Thyroid gland (tissue), 4 donors: ENCODE results near the gene AGBL1. TPM values are rescaled to one million over a fixed set of nuclear protein-coding genes. Genes with fewer than 3 reads are reported as not detected.

Experiments
- DNase-seq, 2 donors: peaks; one replicate each; pipeline ENCODE4 v3.0.0-alpha.2; 2019
- H3K27ac ChIP-seq, 3 donors: fragments of 200-600 bp; sonication (generic); 1 replicate in 2 of 3; 2 replicates in 1 of 3; pipeline ENCODE4 v1.5.1; 2016 to 2019; ENCODE audit warnings: mild to moderate bottlenecking in 1 of 3, moderate library complexity in 1 of 3
- H3K27me3 ChIP-seq: fragments of 200-600 bp; sonication (generic); one replicate; pipeline ENCODE4 v1.5.1; 2019
- H3K36me3 ChIP-seq, 2 donors: fragments of 200-600 bp; sonication (generic); one replicate each; pipeline ENCODE4 v1.5.1; 2016 to 2019
- H3K4me1 ChIP-seq, 2 donors: fragments of 200-600 bp; sonication (generic); one replicate each; pipeline ENCODE4 v1.5.1; 2017 to 2019
- H3K4me3 ChIP-seq, 3 donors: fragments of 200-600 bp; sonication (generic); replicated peaks in 1 of 3; 1 replicate in 2 of 3; 2 replicates in 1 of 3; pipeline ENCODE4 v1.5.1; 2016; ENCODE audit warnings: mild to moderate bottlenecking in 1 of 3
- H3K9me3 ChIP-seq: fragments of 200-600 bp; sonication (generic); one replicate; pipeline ENCODE4 v1.5.1; 2017
- CTCF ChIP-seq, 6 experiments: fragments of 200-600 bp in 3 of 6; fragments of 450-650 bp in 3 of 6; sonication (generic) in 3 of 6; IDR thresholded peaks; one replicate each; pipeline ENCODE4 v1.5.1; 2016 to 2019; ENCODE audit warnings: antibody characterized with exemption in 6 of 6, mild to moderate bottlenecking in 2 of 6, inconsistent platforms in 1 of 6, moderate library complexity in 1 of 6
- POLR2A ChIP-seq, 2 donors: fragments of 450-650 bp; IDR thresholded peaks; one replicate each; pipeline ENCODE4 v1.6.1; 2017; ENCODE audit warnings: antibody characterized with exemption in 2 of 2, mild to moderate bottlenecking in 2 of 2, moderate library complexity in 1 of 2
- WGBS, 2 donors: methylation state at CpG; one replicate each; pipeline ENCODE4 v1.1.5; 2017; 5-methylcytosine and 5-hydroxymethylcytosine counted together
- intact Hi-C: fragments of 100-400 bp; cut with DNase I; formaldehyde crosslinking; loops from one replicate; pipeline ENCODE4 v1.15.1; 2023
- total RNA-seq, 4 donors: library from RNA; depleted of rRNA; stranded (reverse); fragments of >200 nt; gene quantifications; one replicate each; pipeline ENCODE4 v1.2.3, GENCODE V29; 2016

Gene AGBL1
- total RNA-seq, 4 donors from 2014 or later: not detected

- peaks cover 0 to 3% of the 10 kb centered on the region in 2 donors for H3K4me1 ChIP-seq
- WGBS, 2 donors: 74 to 78% methylated on average over 7 of the region's 7 CpGs
Observed at GRCh38 chr15:86629409-86630356, 550.0 kb downstream of the AGBL1 start.

GRCh38 chr15:86630946-86631345, 551.3 kb downstream of the AGBL1 start:
- H3K36me3 ChIP-seq: no peaks in the 10 kb centered on the region
- DNase-seq: no peak
- intact Hi-C loops: no loop called here
- TF ChIP-seq CTCF (IDR thresholded peaks at IDR 0.05) (no peak), POLR2A (IDR thresholded peaks at IDR 0.05) (no peak)
- WGBS, 2 donors: 86 to 87% methylated on average over 5 of the region's 5 CpGs
- H3K27ac ChIP-seq: no peak overlapping the region
- H3K27me3 ChIP-seq: no peaks in the 10 kb centered on the region
- no peak overlapping the region for H3K4me3 ChIP-seq
- no peaks in the 10 kb centered on the region for H3K4me1 ChIP-seq
- H3K9me3 ChIP-seq: no peaks in the 10 kb centered on the region

More at GRCh38 chr15:86629409-86630356, 550.0 kb downstream of the AGBL1 start:
- intact Hi-C loops: no loop called here
- no peak overlapping the region for H3K4me3 ChIP-seq
- H3K27me3 ChIP-seq: no peaks in the 10 kb centered on the region
- H3K9me3 ChIP-seq: no peaks in the 10 kb centered on the region
- TF ChIP-seq POLR2A (IDR thresholded peaks at IDR 0.05): no peak
- TF ChIP-seq CTCF (IDR thresholded peaks at IDR 0.05): no peak
- DNase-seq: no peak
- no peak overlapping the region for H3K27ac ChIP-seq
- H3K36me3 ChIP-seq: no peaks in the 10 kb centered on the region

GRCh38 chr15:86634146-86634545, 554.5 kb downstream of the AGBL1 start:
- H3K36me3 ChIP-seq: no peaks in the 10 kb centered on the region
- no peak for DNase-seq
- no peaks in the 10 kb centered on the region for H3K27me3 ChIP-seq
- H3K27ac ChIP-seq: no peak overlapping the region
- 91 to 93% methylated on average over 4 of the region's 4 CpGs for WGBS, 2 donors
- no peaks in the 10 kb centered on the region for H3K4me1 ChIP-seq
- intact Hi-C loops: no loop called here
- no peaks in the 10 kb centered on the region for H3K9me3 ChIP-seq
- H3K4me3 ChIP-seq: no peak overlapping the region
- TF ChIP-seq POLR2A (IDR thresholded peaks at IDR 0.05) (no peak), CTCF (IDR thresholded peaks at IDR 0.05) (no peak)

GRCh38 chr15:86634992-86635638, 555.4 kb downstream of the AGBL1 start:
- intact Hi-C loops: no loop called here
- no peaks in the 10 kb centered on the region for H3K4me1 ChIP-seq
- TF ChIP-seq CTCF (IDR thresholded peaks at IDR 0.05): no peak
- no peak for TF ChIP-seq POLR2A (IDR thresholded peaks at IDR 0.05)
- H3K36me3 ChIP-seq: no peaks in the 10 kb centered on the region
- no peak for DNase-seq
- no peaks in the 10 kb centered on the region for H3K27me3 ChIP-seq
- H3K4me3 ChIP-seq: no peak overlapping the region
- no peak overlapping the region for H3K27ac ChIP-seq
- no peaks in the 10 kb centered on the region for H3K9me3 ChIP-seq
- 73 to 77% methylated on average over 2 of the region's 2 CpGs for WGBS, 2 donors

- 94% methylated on average over 3 of the region's 3 CpGs for WGBS, 2 donors
Observed at GRCh38 chr15:86644339-86644738, 564.7 kb downstream of the AGBL1 start.

More at GRCh38 chr15:86644339-86644738, 564.7 kb downstream of the AGBL1 start:
- no peaks in the 10 kb centered on the region for H3K36me3 ChIP-seq
- intact Hi-C loops: no loop called here
- H3K9me3 ChIP-seq: no peaks in the 10 kb centered on the region
- no peak for DNase-seq
- no peaks in the 10 kb centered on the region for H3K27me3 ChIP-seq
- no peak overlapping the region for H3K27ac ChIP-seq
- H3K4me1 ChIP-seq: peaks cover 0 to 4% of the 10 kb centered on the region in 2 donors
- no peak overlapping the region for H3K4me3 ChIP-seq
- no peak for TF ChIP-seq POLR2A (IDR thresholded peaks at IDR 0.05)
